Astrocyte (in vitro differentiated cells and primary cell): Measurements from ENCODE around the gene TOP2B.

Source experiments
- EZH2 ChIP-seq: IDR thresholded peaks from 2 replicates; pipeline ENCODE4 v1.6.1; 2012; ENCODE audit warnings: mild to moderate bottlenecking, low read length, inconsistent platforms; ENCODE audit not compliant: insufficient read depth
- TF ChIP-seq, protein P1 (sequence below): IDR thresholded peaks from 2 replicates; pipeline ENCODE4 v1.5.1; 2011; ENCODE audit warnings: low read depth, mild to moderate bottlenecking, inconsistent platforms, low read length, moderate library complexity; ENCODE audit not compliant: insufficient read depth

DNA sequence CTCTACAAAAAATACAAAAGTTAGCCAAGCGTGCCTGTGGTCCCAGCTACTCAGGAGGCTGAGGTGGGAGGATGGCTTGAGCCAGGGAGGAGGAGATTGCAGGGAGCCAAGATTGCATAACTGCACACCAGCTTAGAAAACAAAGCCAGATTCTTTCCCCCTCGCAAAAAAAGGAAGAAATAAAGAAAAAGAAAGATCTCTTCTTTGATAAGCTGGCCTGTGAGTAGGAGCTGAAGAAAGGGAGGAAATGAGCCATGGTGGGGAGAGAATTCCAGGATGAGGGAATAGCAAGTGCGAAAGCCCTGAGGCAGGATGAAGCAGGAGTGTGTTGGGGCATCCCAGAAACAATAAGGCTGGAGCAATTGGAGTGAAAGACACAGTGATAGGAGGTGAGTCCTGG, 24.5 kb upstream of the TOP2B start:
- TF ChIP-seq, protein P1, sequence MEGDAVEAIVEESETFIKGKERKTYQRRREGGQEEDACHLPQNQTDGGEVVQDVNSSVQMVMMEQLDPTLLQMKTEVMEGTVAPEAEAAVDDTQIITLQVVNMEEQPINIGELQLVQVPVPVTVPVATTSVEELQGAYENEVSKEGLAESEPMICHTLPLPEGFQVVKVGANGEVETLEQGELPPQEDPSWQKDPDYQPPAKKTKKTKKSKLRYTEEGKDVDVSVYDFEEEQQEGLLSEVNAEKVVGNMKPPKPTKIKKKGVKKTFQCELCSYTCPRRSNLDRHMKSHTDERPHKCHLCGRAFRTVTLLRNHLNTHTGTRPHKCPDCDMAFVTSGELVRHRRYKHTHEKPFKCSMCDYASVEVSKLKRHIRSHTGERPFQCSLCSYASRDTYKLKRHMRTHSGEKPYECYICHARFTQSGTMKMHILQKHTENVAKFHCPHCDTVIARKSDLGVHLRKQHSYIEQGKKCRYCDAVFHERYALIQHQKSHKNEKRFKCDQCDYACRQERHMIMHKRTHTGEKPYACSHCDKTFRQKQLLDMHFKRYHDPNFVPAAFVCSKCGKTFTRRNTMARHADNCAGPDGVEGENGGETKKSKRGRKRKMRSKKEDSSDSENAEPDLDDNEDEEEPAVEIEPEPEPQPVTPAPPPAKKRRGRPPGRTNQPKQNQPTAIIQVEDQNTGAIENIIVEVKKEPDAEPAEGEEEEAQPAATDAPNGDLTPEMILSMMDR: no peak
- TF ChIP-seq EZH2: no peak
